SK-N-MC (cell line): ENCODE results near the gene CCSAP.

Source experiments
- DNase-seq: peaks from one replicate; pipeline ENCODE4 v3.0.0-alpha.2; 2011; ENCODE audit warnings: low read depth, low spot score
- H3K27ac ChIP-seq: fragments of 200-600 bp; sonication (generic); 2 replicates; pipeline ENCODE4 v1.5.1; 2016; ENCODE audit warnings: mixed run types
- H3K36me3 ChIP-seq: fragments of 200-600 bp; sonication (generic); 2 replicates; pipeline ENCODE4 v1.6.1; 2017; ENCODE audit warnings: antibody characterized with exemption, low read length, mixed read lengths; ENCODE audit not compliant: insufficient read depth
- H3K4me3 ChIP-seq: fragments of 200-600 bp; sonication (generic); 2 replicates; pipeline ENCODE4 v1.5.1; 2016
- H3K9ac ChIP-seq: fragments of 200-600 bp; sonication (generic); 2 replicates; pipeline ENCODE4 v1.8.0; 2017; ENCODE audit warnings: mixed run types, mixed read lengths; ENCODE audit not compliant: insufficient read length
- H3K9me3 ChIP-seq: fragments of 200-600 bp; sonication (generic); 2 replicates; pipeline ENCODE4 v1.6.1; 2017; ENCODE audit warnings: low read depth, mild to moderate bottlenecking, antibody characterized with exemption, low read length, moderate library complexity, mixed read lengths
- EZH2 ChIP-seq: fragments of 200-600 bp; sonication (generic); IDR thresholded peaks from one replicate; pipeline ENCODE4 v1.6.1; 2017; ENCODE audit warnings: antibody characterized with exemption
- FOXP2 ChIP-seq: optimal IDR thresholded peaks from 2 replicates; pipeline ENCODE3; 2011; ENCODE audit warnings: mild to moderate bottlenecking, moderate library complexity; ENCODE audit not compliant: insufficient read depth; ENCODE audit errors: extremely low read length, control extremely low read depth
- POLR2AphosphoS5 ChIP-seq: IDR thresholded peaks from 2 replicates; pipeline ENCODE4 v1.6.1; 2012; ENCODE audit warnings: mild to moderate bottlenecking, low read depth, low read length, borderline replicate concordance

The CCSAP gene

DNA sequence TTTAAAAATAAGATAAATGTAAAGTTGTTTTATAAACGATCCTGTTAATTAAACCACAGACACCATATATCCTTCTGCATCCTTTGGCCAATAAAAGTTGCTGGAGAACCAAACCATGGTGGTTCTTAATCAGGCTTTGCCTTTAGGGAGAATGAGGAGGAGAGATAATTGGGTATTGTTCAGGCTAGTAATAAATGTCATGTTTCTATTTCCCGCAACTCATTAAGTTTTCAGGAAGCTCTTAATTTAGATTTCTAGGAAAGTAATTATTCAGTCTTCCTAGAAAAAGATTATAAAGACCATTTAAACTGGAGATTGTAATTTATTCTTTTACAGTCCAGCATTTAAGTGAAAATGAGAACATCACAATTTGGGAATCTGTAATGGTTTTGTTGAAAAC is 37.5 kb downstream of the CCSAP start:
- DNase-seq = no peak
- H3K36me3 ChIP-seq = no peaks in the 10 kb centered on the region
- no peak; the same call in 1 of the 2 replicates for TF ChIP-seq POLR2AphosphoS5
- no peak for TF ChIP-seq FOXP2
- no peak for TF ChIP-seq EZH2
- H3K4me3 ChIP-seq = no peak overlapping the region
- H3K9me3 ChIP-seq = no peaks in the 10 kb centered on the region
- no peak overlapping the region for H3K27ac ChIP-seq
- H3K9ac ChIP-seq = no peak overlapping the region

DNA sequence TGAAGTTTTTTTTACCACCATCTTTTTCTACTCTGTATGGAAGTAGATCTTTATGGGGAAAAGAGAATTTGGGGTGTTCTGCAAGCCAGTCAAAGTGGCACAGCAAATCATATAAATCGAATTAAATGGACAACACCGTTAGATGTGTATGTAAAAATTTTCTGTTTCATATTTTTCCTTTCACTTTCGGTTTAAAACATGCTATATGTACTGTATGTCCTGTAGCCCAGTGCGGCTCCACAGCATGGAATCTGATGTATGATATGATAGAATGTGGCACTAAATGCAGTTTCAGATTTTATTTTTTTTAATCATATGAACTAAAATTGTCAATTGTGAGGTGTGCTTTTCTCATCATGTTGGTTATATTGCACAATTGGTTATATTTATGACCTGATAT is 39.0 kb downstream of the CCSAP start:
- no peak for TF ChIP-seq FOXP2
- TF ChIP-seq EZH2 = no peak
- no peak for TF ChIP-seq POLR2AphosphoS5
- Histone ChIP-seq H3K36me3 (no peaks in the 10 kb centered on the region), H3K9ac (no peak overlapping the region), H3K9me3 (no peaks in the 10 kb centered on the region), H3K4me3 (no peak overlapping the region), H3K27ac (no peak overlapping the region)
- no peak for DNase-seq

DNA sequence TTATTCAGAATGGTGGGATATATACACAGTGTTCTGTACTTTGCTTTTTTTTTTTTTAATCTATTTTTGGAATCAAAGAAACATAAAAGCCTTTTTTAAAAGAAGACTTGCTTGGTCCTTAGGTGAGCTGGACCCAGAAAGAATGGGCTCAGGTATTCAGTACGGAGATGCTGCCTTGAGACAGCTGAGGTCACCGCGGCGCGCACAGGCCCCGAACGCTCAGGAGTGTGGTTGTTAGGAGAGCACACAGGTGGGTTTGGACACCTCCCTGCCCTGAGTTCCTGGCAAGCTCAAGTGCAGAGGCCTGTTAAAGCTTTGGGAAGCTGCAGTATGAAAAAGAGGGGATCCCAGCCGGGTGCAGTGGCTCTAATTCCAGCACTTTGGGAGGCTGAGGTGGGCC is 40.1 kb downstream of the CCSAP start:
- no peak overlapping the region for H3K4me3 ChIP-seq
- TF ChIP-seq EZH2 (no peak), POLR2AphosphoS5 (no peak), FOXP2 (no peak)
- no peak overlapping the region for H3K9ac ChIP-seq
- no peaks in the 10 kb centered on the region for H3K9me3 ChIP-seq
- H3K27ac ChIP-seq = no peak overlapping the region
- no peak for DNase-seq
- no peaks in the 10 kb centered on the region for H3K36me3 ChIP-seq

DNA sequence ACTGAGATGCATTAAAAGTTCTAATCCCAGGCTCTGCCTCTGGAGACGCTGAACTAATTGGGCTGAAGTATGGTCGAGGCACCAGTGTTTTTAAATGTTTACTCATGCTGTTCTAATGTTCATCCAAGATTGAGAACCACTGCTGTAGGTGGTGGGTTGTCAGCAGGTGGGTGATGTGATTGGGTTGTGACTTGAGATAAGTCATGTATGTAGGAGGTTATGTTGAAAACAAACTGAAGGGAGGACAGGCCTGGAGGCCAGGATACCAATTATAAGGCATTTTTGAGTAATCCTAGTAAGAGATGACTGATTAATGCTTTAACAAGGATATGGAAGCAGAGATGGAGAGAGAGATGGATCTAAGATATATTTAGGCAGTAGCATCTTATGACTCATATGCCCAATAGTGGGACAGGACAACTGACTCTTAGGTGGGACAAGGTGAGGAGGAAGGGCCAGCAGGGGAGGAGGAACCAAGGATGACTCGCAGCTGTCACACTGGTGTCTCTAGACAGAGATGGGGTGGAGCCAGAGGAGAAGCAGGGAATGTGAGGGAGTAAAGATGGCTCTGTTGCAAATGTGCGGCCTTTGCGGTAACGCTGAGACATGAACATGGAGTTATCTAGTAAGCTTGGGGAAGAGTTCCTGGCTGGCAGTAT is 42.6 kb downstream of the CCSAP start:
- no peak for DNase-seq

DNA sequence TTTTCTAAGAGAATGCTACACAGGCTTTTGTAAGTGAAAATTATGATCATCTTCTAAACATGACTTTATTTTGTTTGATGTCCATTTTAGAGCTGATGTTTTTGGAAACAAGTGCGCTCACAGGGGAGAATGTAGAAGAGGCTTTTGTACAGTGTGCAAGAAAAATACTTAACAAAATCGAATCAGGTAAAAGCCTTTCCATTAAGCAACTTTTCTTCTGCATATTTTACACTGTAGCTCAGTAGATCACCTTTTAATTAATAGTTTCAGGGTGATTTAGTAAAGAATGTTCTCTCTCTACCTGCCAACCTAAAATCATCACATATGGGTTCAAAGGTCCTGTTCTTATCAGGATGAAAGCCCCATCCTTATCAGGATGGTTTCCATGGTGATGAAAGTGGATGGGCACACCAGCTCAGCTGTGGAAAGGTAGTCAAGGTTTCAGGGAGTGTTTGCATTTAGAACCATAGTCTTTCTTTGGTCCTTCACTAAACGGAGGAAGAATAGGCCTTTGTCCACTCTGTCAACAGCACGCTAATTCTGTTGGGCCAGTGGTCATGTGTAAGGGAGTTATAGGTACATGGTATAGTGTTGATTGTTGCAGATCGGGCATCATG is 43.9 kb downstream of the CCSAP start:
- Histone ChIP-seq H3K9me3 (no peaks in the 10 kb centered on the region), H3K9ac (no peak overlapping the region), H3K4me3 (no peak overlapping the region), H3K36me3 (no peaks in the 10 kb centered on the region), H3K27ac (no peak overlapping the region)
- no peak for DNase-seq
- TF ChIP-seq POLR2AphosphoS5 (no peak), EZH2 (no peak), FOXP2 (no peak)

More for the DNA sequence above, 42.6 kb downstream of the CCSAP start:
- TF ChIP-seq FOXP2 = no peak
- Histone ChIP-seq H3K36me3 (no peaks in the 10 kb centered on the region), H3K9ac (no peak overlapping the region), H3K4me3 (no peak overlapping the region), H3K9me3 (no peaks in the 10 kb centered on the region), H3K27ac (no peak overlapping the region)

DNA sequence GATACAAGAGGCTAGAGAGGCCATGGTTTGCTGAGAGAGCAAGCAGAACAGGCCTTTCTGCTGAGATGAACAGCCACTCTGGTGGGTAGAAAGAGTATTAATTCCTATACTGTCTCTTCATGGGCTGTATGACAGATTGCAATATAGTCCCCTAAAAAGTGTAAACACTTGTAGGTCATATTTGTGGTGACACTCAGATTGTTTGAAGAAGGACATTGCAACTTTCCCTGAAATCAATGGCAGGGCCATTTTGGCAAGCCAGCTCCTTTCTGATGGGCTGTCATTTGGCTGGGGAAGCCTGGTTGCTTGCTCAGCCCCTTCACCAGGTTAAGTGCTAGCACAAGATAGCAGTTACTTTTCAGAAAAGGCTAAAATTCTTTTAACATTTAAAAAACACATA is 44.4 kb downstream of the CCSAP start:
- H3K27ac ChIP-seq = no peak overlapping the region
- no peak for DNase-seq
- TF ChIP-seq POLR2AphosphoS5 = no peak
- TF ChIP-seq EZH2 = no peak
- no peak for TF ChIP-seq FOXP2
- no peaks in the 10 kb centered on the region for H3K9me3 ChIP-seq
- H3K9ac ChIP-seq = no peak overlapping the region
- H3K36me3 ChIP-seq = no peaks in the 10 kb centered on the region
- no peak overlapping the region for H3K4me3 ChIP-seq

DNA sequence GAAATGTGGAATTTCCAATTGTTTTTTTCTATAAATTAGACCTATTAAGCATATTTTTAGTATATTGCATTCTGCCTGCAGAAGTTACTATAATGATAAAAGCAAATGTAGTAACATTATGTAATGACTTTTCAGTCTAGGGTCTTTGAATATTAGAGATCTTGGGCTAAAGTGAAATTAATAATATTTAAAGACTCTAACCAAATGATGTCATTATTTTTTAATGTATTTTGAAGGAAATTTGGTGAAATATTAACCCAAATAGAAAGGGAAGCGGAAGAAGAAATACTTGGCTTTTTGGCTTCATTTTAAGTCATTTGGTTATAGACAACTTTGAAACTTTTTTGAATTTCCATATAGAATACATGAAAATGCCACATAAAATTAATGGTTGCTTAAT is 45.1 kb downstream of the CCSAP start:
- DNase-seq = no peak
- no peak overlapping the region for H3K4me3 ChIP-seq
- H3K36me3 ChIP-seq = no peaks in the 10 kb centered on the region
- H3K27ac ChIP-seq = no peak overlapping the region
- H3K9ac ChIP-seq = no peak overlapping the region
- H3K9me3 ChIP-seq = no peaks in the 10 kb centered on the region
- TF ChIP-seq POLR2AphosphoS5 = no peak
- TF ChIP-seq FOXP2 = no peak
- TF ChIP-seq EZH2 = no peak

DNA sequence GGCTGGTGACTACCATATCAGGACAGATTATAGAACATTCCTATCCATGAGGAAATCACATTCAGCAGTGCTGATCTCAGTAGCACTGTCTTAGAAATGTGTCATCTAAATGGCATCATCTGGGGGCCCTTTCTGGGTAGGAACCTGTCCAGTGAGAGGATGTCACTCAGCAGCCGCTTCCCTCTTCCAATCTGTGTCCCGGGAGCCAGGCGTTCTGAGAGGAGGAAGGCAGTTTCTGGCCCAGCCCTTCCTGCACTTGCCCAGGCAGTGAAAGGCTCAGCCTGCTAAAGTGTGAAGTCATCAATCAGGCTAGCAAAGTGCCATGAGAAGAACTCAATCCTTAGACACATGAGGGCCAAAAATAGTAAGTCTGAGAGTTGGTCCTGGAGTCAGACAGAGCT is 46.3 kb downstream of the CCSAP start:
- no peak for DNase-seq
- H3K9me3 ChIP-seq = no peaks in the 10 kb centered on the region
- no peak overlapping the region for H3K9ac ChIP-seq
- TF ChIP-seq POLR2AphosphoS5 (no peak), EZH2 (no peak), FOXP2 (no peak)
- H3K36me3 ChIP-seq = no peaks in the 10 kb centered on the region
- no peak overlapping the region for H3K4me3 ChIP-seq
- no peak overlapping the region for H3K27ac ChIP-seq

DNA sequence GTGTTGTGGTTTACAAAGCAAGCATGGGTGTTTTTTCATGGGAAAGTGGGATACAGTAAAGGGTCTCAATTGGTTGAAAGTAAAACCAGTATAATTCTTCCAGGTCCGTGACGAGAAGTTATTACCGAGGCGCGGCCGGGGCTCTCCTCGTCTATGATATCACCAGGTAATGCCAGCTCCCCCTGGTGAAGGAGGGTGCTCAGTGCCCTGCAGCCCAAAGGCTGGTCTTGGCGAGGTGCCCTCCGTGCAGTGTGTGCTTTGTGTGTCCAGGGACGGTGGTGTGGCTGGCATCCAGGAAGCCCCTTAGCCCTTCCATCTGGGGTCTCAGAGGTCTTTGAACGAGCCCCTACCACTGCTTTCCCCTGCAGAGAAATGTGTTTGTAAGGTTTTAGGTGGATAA is 47.1 kb downstream of the CCSAP start:
- DNase-seq = no peak
- Histone ChIP-seq H3K9me3 (no peaks in the 10 kb centered on the region), H3K36me3 (no peaks in the 10 kb centered on the region), H3K4me3 (no peak overlapping the region), H3K9ac (no peak overlapping the region), H3K27ac (no peak overlapping the region)
- TF ChIP-seq POLR2AphosphoS5 (no peak), FOXP2 (no peak), EZH2 (no peak)
